Cardiac fibroblast (primary cell): Measurements from ENCODE around the gene MAFF.

Source experiments
- DNase-seq, 2 donors: peaks; one replicate each; pipeline versions ENCODE4 v3.0.0 to v3.0.0-alpha.2; 2010; ENCODE audit warnings: low read depth in 2 of 2
- H3K4me3 ChIP-seq, 2 donors: replicated peaks in 1 of 2; 1 replicate in 1 of 2; 2 replicates in 1 of 2; pipeline ENCODE4 v1.5.1; 2011; ENCODE audit warnings: low read depth in 2 of 2, low read length in 2 of 2, mild to moderate bottlenecking in 2 of 2, moderate library complexity in 1 of 2
- CTCF ChIP-seq: IDR thresholded peaks from one replicate; pipeline ENCODE4 v1.5.1; 2011; ENCODE audit warnings: low read depth, mild to moderate bottlenecking, low read length, inconsistent platforms

MAFF gene

GRCh38 chr22:38257650-38258250 is 56.0 kb downstream of the MAFF start:
- H3K4me3 ChIP-seq = peak overlapping the region in 1 of 2 donors; percentile 30
- peak in 1 of 2 donors; percentile 11 for DNase-seq
- TF ChIP-seq CTCF = no peak

GRCh38 chr22:38258895-38259294 is 57.1 kb downstream of the MAFF start:
- peak; percentile 70 to 93 for DNase-seq

GRCh38 chr22:38259370-38259769 is 57.6 kb downstream of the MAFF start:
- H3K4me3 ChIP-seq = no peak overlapping the region
- TF ChIP-seq CTCF = no peak
- DNase-seq = no peak

More at GRCh38 chr22:38258895-38259294, 57.1 kb downstream of the MAFF start:
- no peak overlapping the region for H3K4me3 ChIP-seq
- TF ChIP-seq CTCF = no peak

GRCh38 chr22:38260761-38261681 is 59.2 kb downstream of the MAFF start:
- peak overlapping the region in 1 of 2 donors; percentile 8 for H3K4me3 ChIP-seq
- no peak for TF ChIP-seq CTCF
- DNase-seq = peak; percentile 24 to 44

- H3K4me3 ChIP-seq = no peak overlapping the region
- DNase-seq = peak; percentile 30 to 50
- TF ChIP-seq CTCF = peak; percentile 70
Observed at GRCh38 chr22:38262051-38262795, 60.4 kb downstream of the MAFF start.

GRCh38 chr22:38264322-38264843 is 62.6 kb downstream of the MAFF start:
- TF ChIP-seq CTCF = no peak
- H3K4me3 ChIP-seq = no peak overlapping the region
- no peak for DNase-seq
